GM06990 (cell line): ENCODE measurements around the gene FBXL17.

Experiments
- DNase-seq: peaks from one replicate; pipeline ENCODE4 v3.0.0-alpha.2; 2011; ENCODE audit not compliant: insufficient read length; ENCODE audit errors: extremely low read depth
- H3K27me3 ChIP-seq: replicated peaks from 2 replicates; pipeline ENCODE4 v1.6.0; 2011; ENCODE audit warnings: low read length; ENCODE audit not compliant: control insufficient read depth, insufficient read depth
- H3K36me3 ChIP-seq: 2 replicates; pipeline ENCODE4 v1.5.1; 2011; ENCODE audit warnings: low read length; ENCODE audit not compliant: control insufficient read depth, insufficient read depth
- H3K4me3 ChIP-seq: replicated peaks from 2 replicates; pipeline ENCODE4 v1.5.1; 2011; ENCODE audit warnings: low read depth, mild to moderate bottlenecking, control low read depth, low read length
- TF ChIP-seq, protein P1 (sequence below): IDR thresholded peaks from 2 replicates; pipeline ENCODE4 v1.5.1; 2011; ENCODE audit warnings: low read length, control low read depth, mild to moderate bottlenecking, inconsistent platforms; ENCODE audit not compliant: insufficient read depth, poor library complexity, severe bottlenecking

The FBXL17 gene

DNA sequence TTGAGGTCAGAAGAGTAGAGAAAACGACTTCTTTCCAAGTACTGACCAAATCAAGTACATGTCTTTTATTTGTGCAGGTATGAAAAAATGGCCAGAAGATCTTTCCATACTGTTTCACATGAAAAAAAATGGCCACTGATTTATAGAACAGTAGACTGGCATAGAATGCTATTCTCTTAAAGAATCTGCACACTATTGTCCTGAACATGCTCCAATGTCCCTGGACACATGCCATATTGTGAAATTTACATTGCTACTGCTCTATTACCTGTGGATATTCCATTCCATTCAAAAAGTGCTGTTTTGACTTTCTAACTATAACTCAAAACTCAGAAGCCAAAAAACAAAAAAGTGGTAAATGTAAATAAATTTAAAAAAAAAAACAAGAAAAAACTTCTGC, 60.6 kb downstream of the FBXL17 start:
- Histone ChIP-seq H3K36me3 (no peaks in the 10 kb centered on the region), H3K4me3 (no peak overlapping the region), H3K27me3 (no peaks in the 10 kb centered on the region)
- TF ChIP-seq, protein P1, sequence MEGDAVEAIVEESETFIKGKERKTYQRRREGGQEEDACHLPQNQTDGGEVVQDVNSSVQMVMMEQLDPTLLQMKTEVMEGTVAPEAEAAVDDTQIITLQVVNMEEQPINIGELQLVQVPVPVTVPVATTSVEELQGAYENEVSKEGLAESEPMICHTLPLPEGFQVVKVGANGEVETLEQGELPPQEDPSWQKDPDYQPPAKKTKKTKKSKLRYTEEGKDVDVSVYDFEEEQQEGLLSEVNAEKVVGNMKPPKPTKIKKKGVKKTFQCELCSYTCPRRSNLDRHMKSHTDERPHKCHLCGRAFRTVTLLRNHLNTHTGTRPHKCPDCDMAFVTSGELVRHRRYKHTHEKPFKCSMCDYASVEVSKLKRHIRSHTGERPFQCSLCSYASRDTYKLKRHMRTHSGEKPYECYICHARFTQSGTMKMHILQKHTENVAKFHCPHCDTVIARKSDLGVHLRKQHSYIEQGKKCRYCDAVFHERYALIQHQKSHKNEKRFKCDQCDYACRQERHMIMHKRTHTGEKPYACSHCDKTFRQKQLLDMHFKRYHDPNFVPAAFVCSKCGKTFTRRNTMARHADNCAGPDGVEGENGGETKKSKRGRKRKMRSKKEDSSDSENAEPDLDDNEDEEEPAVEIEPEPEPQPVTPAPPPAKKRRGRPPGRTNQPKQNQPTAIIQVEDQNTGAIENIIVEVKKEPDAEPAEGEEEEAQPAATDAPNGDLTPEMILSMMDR, result no peak
- no peak for DNase-seq

DNA sequence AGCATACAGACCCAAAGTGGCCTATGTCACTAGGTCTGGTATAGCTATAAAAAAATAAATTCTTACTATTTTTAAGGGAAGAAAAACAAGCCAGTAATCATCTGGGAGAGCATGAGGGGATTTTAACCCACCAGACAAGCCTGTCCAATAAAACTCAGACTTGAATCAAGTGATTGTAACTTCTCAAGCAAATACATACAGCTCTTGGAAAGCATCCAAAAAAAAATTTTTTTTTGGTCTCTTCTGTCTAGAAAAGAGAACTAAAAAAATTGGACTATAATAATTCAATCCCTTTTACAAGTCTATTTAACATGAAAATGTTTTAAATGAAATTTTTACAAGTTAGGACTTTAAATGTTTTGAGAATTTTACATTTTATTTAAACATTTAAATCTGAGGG, 61.7 kb downstream of the FBXL17 start:
- TF ChIP-seq, protein P1, result no peak
- Histone ChIP-seq H3K4me3 (no peak overlapping the region), H3K36me3 (no peaks in the 10 kb centered on the region), H3K27me3 (no peaks in the 10 kb centered on the region)
- no peak for DNase-seq

DNA sequence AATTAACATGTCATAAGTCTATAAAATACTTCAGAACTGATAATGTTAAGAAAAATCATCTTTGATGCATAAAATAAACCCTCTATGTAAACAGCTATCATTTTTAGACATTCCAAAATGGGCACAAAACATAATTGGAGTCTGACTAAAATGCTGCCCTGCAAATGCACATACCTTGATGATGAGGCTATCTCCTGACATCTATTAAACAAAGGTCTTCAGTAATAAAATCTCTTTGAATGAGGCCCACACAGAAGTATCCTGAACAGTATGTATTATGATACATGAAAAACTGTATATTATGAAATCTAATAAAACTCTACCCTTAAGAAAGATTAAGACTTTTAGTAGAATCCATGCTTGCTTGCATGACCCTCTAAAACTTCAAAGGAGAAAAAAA, 66.1 kb downstream of the FBXL17 start:
- TF ChIP-seq, protein P1, result no peak
- DNase-seq, result no peak
- H3K36me3 ChIP-seq, result no peaks in the 10 kb centered on the region
- H3K4me3 ChIP-seq, result no peak overlapping the region
- no peaks in the 10 kb centered on the region for H3K27me3 ChIP-seq

DNA sequence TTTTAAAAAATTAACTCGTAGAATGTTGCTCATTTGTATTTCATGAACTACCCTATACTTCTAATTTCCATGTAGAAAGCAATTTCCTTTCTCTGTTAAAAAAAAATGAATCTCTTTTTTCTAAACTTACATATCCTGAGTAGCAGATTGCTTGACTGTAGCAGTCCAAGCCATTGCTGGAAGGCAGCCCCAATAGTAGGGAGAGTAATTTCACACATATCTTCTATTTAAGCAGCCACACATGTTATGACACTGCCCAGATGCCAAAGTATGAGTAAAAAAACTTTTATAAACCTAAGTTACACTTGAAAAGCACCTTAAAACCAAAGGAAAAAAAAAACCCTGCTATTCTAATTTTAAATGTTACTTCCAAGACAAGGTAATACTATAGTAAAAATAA, 69.6 kb downstream of the FBXL17 start:
- TF ChIP-seq, protein P1, result no peak
- DNase-seq, result no peak

DNA sequence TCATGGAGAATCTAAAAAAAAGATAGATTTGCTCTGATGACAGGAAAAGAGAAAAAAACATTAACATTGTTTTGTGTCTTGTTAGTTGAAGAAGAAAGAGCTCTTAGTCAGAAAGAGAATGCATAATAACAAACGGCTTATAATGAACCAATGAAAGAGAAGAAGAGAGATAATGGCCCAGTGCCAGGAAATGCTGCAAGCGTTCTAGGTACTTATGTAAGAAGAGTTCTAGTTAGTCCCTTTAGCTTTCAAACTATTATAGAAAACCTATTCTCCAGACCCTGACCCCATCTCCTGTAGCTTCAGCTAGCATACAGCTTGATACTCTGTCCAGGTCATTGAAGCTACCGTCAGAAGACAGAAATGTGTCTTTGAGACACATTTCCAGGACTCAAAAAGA, 70.2 kb downstream of the FBXL17 start:
- no peak for DNase-seq
- TF ChIP-seq, protein P1, result no peak
- Histone ChIP-seq H3K27me3 (no peaks in the 10 kb centered on the region), H3K36me3 (no peaks in the 10 kb centered on the region), H3K4me3 (no peak overlapping the region)

More for the DNA sequence above, 69.6 kb downstream of the FBXL17 start:
- H3K27me3 ChIP-seq, result no peaks in the 10 kb centered on the region
- no peaks in the 10 kb centered on the region for H3K36me3 ChIP-seq
- no peak overlapping the region for H3K4me3 ChIP-seq

DNA sequence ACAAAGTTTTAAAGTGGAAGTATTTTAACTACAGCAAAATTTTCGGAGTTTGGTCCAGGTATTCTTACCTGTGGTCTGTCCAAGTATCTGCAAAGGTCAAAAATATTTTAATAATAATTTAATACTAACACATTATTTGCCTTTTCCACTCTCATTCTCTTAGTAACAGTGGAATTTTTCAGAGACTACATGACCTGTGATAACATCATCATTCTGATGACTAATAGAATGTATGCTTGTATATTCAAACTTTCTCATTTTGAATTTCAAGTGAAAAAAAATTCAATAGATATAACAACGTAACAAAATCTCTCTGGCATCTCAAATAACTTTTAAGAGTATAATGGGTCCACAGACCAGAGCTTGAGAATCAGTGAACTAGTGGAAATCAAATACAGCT, 78.3 kb downstream of the FBXL17 start:
- TF ChIP-seq, protein P1, result no peak
- H3K36me3 ChIP-seq, result no peaks in the 10 kb centered on the region
- no peak overlapping the region for H3K4me3 ChIP-seq
- DNase-seq, result no peak
- H3K27me3 ChIP-seq, result no peaks in the 10 kb centered on the region
